ENCODE measurements around the gene PLA2G7.
"Not testable (repeated sequence)": the region's sequence is repeated elsewhere in the genome, so short reads cannot be mapped to it uniquely, and the experiment has no call there.

PLA2G7 gene

GRCh38 chr6:46744159-46744725 is 9.1 kb upstream of the PLA2G7 start:
- H3K4me3 ChIP-seq (ENCODE audit: low read length); H3K4ac ChIP-seq (ENCODE audit: low read depth, low read length); H3K27ac ChIP-seq (ENCODE audit: low read depth, low read length); H3K18ac ChIP-seq (ENCODE audit: low read length); H3K4me2 ChIP-seq (ENCODE audit: low read length); H3K36me3 ChIP-seq (ENCODE audit: control insufficient read depth, insufficient read depth, low read length); H3K79me2 ChIP-seq (ENCODE audit: control insufficient read depth, insufficient read depth, low read length); H3K79me1 ChIP-seq (ENCODE audit: low read length); H3K4me1 ChIP-seq (ENCODE audit: control insufficient read depth, low read depth, low read length); H3K27me3 ChIP-seq (ENCODE audit: insufficient read depth, low read length, poor library complexity); H3K56ac ChIP-seq (ENCODE audit: low read length); H2BK15ac ChIP-seq (replicated peaks; ENCODE audit: low read depth); H4K5ac ChIP-seq (ENCODE audit: low read length); H3K23ac ChIP-seq (ENCODE audit: low read length); H2AK5ac ChIP-seq (ENCODE audit: low read length); DNase-seq; H2BK120ac ChIP-seq (ENCODE audit: low read depth, low read length); H2BK5ac ChIP-seq (ENCODE audit: low read length); H4K8ac ChIP-seq (ENCODE audit: low read depth, low read length); H3K9ac ChIP-seq (ENCODE audit: low read length): not testable (repeated sequence)
- WGBS (ENCODE audit: extremely low coverage, insufficient coverage, low lambda C conversion rate) = no CpG with 5 or more reads among the region's 3 CpGs

- Histone ChIP-seq H3K9ac (ENCODE audit: low read length) (no peak overlapping the region), H3K36me3 (ENCODE audit: control insufficient read depth, insufficient read depth, low read length) (no peaks in the 10 kb centered on the region), H2AK5ac (ENCODE audit: low read length) (no peak overlapping the region), H2BK5ac (ENCODE audit: low read length) (no peak overlapping the region), H4K5ac (ENCODE audit: low read length) (no peak overlapping the region), H3K4ac (ENCODE audit: low read depth, low read length) (no peak overlapping the region), H3K56ac (ENCODE audit: low read length) (no peak overlapping the region), H3K18ac (ENCODE audit: low read length) (no peak overlapping the region), H2BK120ac (ENCODE audit: low read depth, low read length) (no peak overlapping the region), H3K23ac (ENCODE audit: low read length) (no peak overlapping the region), H2BK15ac (replicated peaks; ENCODE audit: low read depth) (no peak overlapping the region), H3K79me1 (ENCODE audit: low read length) (no peaks in the 10 kb centered on the region), H3K27me3 (ENCODE audit: insufficient read depth, low read length, poor library complexity) (no peaks in the 10 kb centered on the region), H4K8ac (ENCODE audit: low read depth, low read length) (no peak overlapping the region), H3K4me3 (ENCODE audit: low read length) (no peak overlapping the region), H3K27ac (ENCODE audit: low read depth, low read length) (no peak overlapping the region), H3K4me2 (ENCODE audit: low read length) (no peak overlapping the region), H3K4me1 (ENCODE audit: control insufficient read depth, low read depth, low read length) (no peaks in the 10 kb centered on the region), H3K79me2 (ENCODE audit: control insufficient read depth, insufficient read depth, low read length) (no peaks in the 10 kb centered on the region)
- no peak for DNase-seq
- no CpG with 5 or more reads among the region's 1 CpG for WGBS (ENCODE audit: extremely low coverage, insufficient coverage, low lambda C conversion rate)
Measured at GRCh38 chr6:46743425-46744158, 8.4 kb upstream of the PLA2G7 start.

GRCh38 chr6:46741910-46742309 is 6.7 kb upstream of the PLA2G7 start:
- no peak overlapping the region for H2AK5ac ChIP-seq (ENCODE audit: low read length)
- H3K79me2 ChIP-seq (ENCODE audit: control insufficient read depth, insufficient read depth, low read length) = no peaks in the 10 kb centered on the region
- no peak overlapping the region for H4K8ac ChIP-seq (ENCODE audit: low read depth, low read length)
- H3K4me1 ChIP-seq (ENCODE audit: control insufficient read depth, low read depth, low read length) = no peaks in the 10 kb centered on the region
- H3K56ac ChIP-seq (ENCODE audit: low read length) = no peak overlapping the region
- H3K4me2 ChIP-seq (ENCODE audit: low read length) = no peak overlapping the region
- no peak overlapping the region for H3K23ac ChIP-seq (ENCODE audit: low read length)
- H3K27me3 ChIP-seq (ENCODE audit: insufficient read depth, low read length, poor library complexity) = no peaks in the 10 kb centered on the region
- H4K5ac ChIP-seq (ENCODE audit: low read length) = no peak overlapping the region
- no peaks in the 10 kb centered on the region for H3K79me1 ChIP-seq (ENCODE audit: low read length)
- H2BK15ac ChIP-seq (replicated peaks; ENCODE audit: low read depth) = no peak overlapping the region
- no peak overlapping the region for H2BK5ac ChIP-seq (ENCODE audit: low read length)
- H3K4ac ChIP-seq (ENCODE audit: low read depth, low read length) = no peak overlapping the region
- H3K9ac ChIP-seq (ENCODE audit: low read length) = no peak overlapping the region
- DNase-seq = no peak
- no peak overlapping the region for H3K4me3 ChIP-seq (ENCODE audit: low read length)
- H3K18ac ChIP-seq (ENCODE audit: low read length) = no peak overlapping the region
- H3K27ac ChIP-seq (ENCODE audit: low read depth, low read length) = no peak overlapping the region
- WGBS (ENCODE audit: extremely low coverage, insufficient coverage, low lambda C conversion rate) = no CpG with 5 or more reads among the region's 4 CpGs
- no peaks in the 10 kb centered on the region for H3K36me3 ChIP-seq (ENCODE audit: control insufficient read depth, insufficient read depth, low read length)
- no peak overlapping the region for H2BK120ac ChIP-seq (ENCODE audit: low read depth, low read length)

GRCh38 chr6:46741482-46741881 is 6.3 kb upstream of the PLA2G7 start:
- no peak overlapping the region for H4K8ac ChIP-seq (ENCODE audit: low read depth, low read length)
- H2BK15ac ChIP-seq (replicated peaks; ENCODE audit: low read depth) = no peak overlapping the region
- no peak overlapping the region for H3K27ac ChIP-seq (ENCODE audit: low read depth, low read length)
- H3K9ac ChIP-seq (ENCODE audit: low read length) = no peak overlapping the region
- H3K27me3 ChIP-seq (ENCODE audit: insufficient read depth, low read length, poor library complexity) = no peaks in the 10 kb centered on the region
- WGBS (ENCODE audit: extremely low coverage, insufficient coverage, low lambda C conversion rate) = no CpG with 5 or more reads among the region's 2 CpGs
- no peak overlapping the region for H2AK5ac ChIP-seq (ENCODE audit: low read length)
- H3K4me1 ChIP-seq (ENCODE audit: control insufficient read depth, low read depth, low read length) = no peaks in the 10 kb centered on the region
- no peak for DNase-seq
- H3K79me1 ChIP-seq (ENCODE audit: low read length) = no peaks in the 10 kb centered on the region
- H3K79me2 ChIP-seq (ENCODE audit: control insufficient read depth, insufficient read depth, low read length) = no peaks in the 10 kb centered on the region
- H3K36me3 ChIP-seq (ENCODE audit: control insufficient read depth, insufficient read depth, low read length) = no peaks in the 10 kb centered on the region
- H3K18ac ChIP-seq (ENCODE audit: low read length) = no peak overlapping the region
- H3K4me2 ChIP-seq (ENCODE audit: low read length) = no peak overlapping the region
- H4K5ac ChIP-seq (ENCODE audit: low read length) = no peak overlapping the region
- no peak overlapping the region for H3K4me3 ChIP-seq (ENCODE audit: low read length)
- no peak overlapping the region for H2BK120ac ChIP-seq (ENCODE audit: low read depth, low read length)
- H3K56ac ChIP-seq (ENCODE audit: low read length) = no peak overlapping the region
- no peak overlapping the region for H2BK5ac ChIP-seq (ENCODE audit: low read length)
- H3K23ac ChIP-seq (ENCODE audit: low read length) = no peak overlapping the region
- no peak overlapping the region for H3K4ac ChIP-seq (ENCODE audit: low read depth, low read length)

GRCh38 chr6:46736906-46737305 is 1.7 kb upstream of the PLA2G7 start:
- H3K27me3 ChIP-seq (ENCODE audit: insufficient read depth, low read length, poor library complexity) = peaks cover 2% of the 10 kb centered on the region
- no peak overlapping the region for H3K4me2 ChIP-seq (ENCODE audit: low read length)
- H3K79me2 ChIP-seq (ENCODE audit: control insufficient read depth, insufficient read depth, low read length) = no peaks in the 10 kb centered on the region
- no peaks in the 10 kb centered on the region for H3K36me3 ChIP-seq (ENCODE audit: control insufficient read depth, insufficient read depth, low read length)
- H3K56ac ChIP-seq (ENCODE audit: low read length) = no peak overlapping the region
- no peak overlapping the region for H2BK120ac ChIP-seq (ENCODE audit: low read depth, low read length)
- H3K9ac ChIP-seq (ENCODE audit: low read length) = no peak overlapping the region
- H4K5ac ChIP-seq (ENCODE audit: low read length) = no peak overlapping the region
- no peak overlapping the region for H3K27ac ChIP-seq (ENCODE audit: low read depth, low read length)
- no peak for DNase-seq
- H3K18ac ChIP-seq (ENCODE audit: low read length) = no peak overlapping the region
- no peak overlapping the region for H3K23ac ChIP-seq (ENCODE audit: low read length)
- H2BK15ac ChIP-seq (replicated peaks; ENCODE audit: low read depth) = no peak overlapping the region
- no peak overlapping the region for H4K8ac ChIP-seq (ENCODE audit: low read depth, low read length)
- no peaks in the 10 kb centered on the region for H3K79me1 ChIP-seq (ENCODE audit: low read length)
- H3K4ac ChIP-seq (ENCODE audit: low read depth, low read length) = no peak overlapping the region
- no peak overlapping the region for H2AK5ac ChIP-seq (ENCODE audit: low read length)
- no peak overlapping the region for H3K4me3 ChIP-seq (ENCODE audit: low read length)
- no peaks in the 10 kb centered on the region for H3K4me1 ChIP-seq (ENCODE audit: control insufficient read depth, low read depth, low read length)
- H2BK5ac ChIP-seq (ENCODE audit: low read length) = no peak overlapping the region

- no peak overlapping the region for H3K56ac ChIP-seq (ENCODE audit: low read length)
- H2BK120ac ChIP-seq (ENCODE audit: low read depth, low read length) = no peak overlapping the region
- H3K9ac ChIP-seq (ENCODE audit: low read length) = no peak overlapping the region
- no peaks in the 10 kb centered on the region for H3K79me2 ChIP-seq (ENCODE audit: control insufficient read depth, insufficient read depth, low read length)
- H4K8ac ChIP-seq (ENCODE audit: low read depth, low read length) = no peak overlapping the region
- no peaks in the 10 kb centered on the region for H3K79me1 ChIP-seq (ENCODE audit: low read length)
- DNase-seq = no peak
- no peak overlapping the region for H2AK5ac ChIP-seq (ENCODE audit: low read length)
- H4K5ac ChIP-seq (ENCODE audit: low read length) = no peak overlapping the region
- no peak overlapping the region for H3K4ac ChIP-seq (ENCODE audit: low read depth, low read length)
- H3K23ac ChIP-seq (ENCODE audit: low read length) = no peak overlapping the region
- H3K27ac ChIP-seq (ENCODE audit: low read depth, low read length) = no peak overlapping the region
- no peaks in the 10 kb centered on the region for H3K36me3 ChIP-seq (ENCODE audit: control insufficient read depth, insufficient read depth, low read length)
- no CpG with 5 or more reads among the region's 8 CpGs for WGBS (ENCODE audit: extremely low coverage, insufficient coverage, low lambda C conversion rate)
- peak overlapping the region; percentile 88 for H3K4me2 ChIP-seq (ENCODE audit: low read length)
- H3K27me3 ChIP-seq (ENCODE audit: insufficient read depth, low read length, poor library complexity) = peaks cover 2% of the 10 kb centered on the region
- H3K4me1 ChIP-seq (ENCODE audit: control insufficient read depth, low read depth, low read length) = no peaks in the 10 kb centered on the region
- H2BK5ac ChIP-seq (ENCODE audit: low read length) = no peak overlapping the region
- no peak overlapping the region for H3K18ac ChIP-seq (ENCODE audit: low read length)
- H3K4me3 ChIP-seq (ENCODE audit: low read length) = no peak overlapping the region
- H2BK15ac ChIP-seq (replicated peaks; ENCODE audit: low read depth) = no peak overlapping the region
Measured at GRCh38 chr6:46735720-46736031, 501 bp upstream of the PLA2G7 start.
